Stomach (tissue), 9 donors: ENCODE data around the gene CCDC148. TPM values are rescaled to one million over a fixed set of nuclear protein-coding genes. Genes with fewer than 3 reads are reported as not detected.

ENCODE experiments used
- DNase-seq, 2 donors: peaks; one replicate each; pipeline versions ENCODE4 v3.0.0 to v3.0.0-alpha.2; 2013 to 2019
- H3K27ac ChIP-seq, 5 donors: fragments of 200-600 bp in 4 of 5; sonication (generic) in 4 of 5; one replicate each; pipeline ENCODE4 v1.5.1; 2013 to 2019; ENCODE audit warnings: mild to moderate bottlenecking in 1 of 5, moderate library complexity in 1 of 5
- H3K27me3 ChIP-seq, 3 donors: fragments of 200-600 bp; sonication (generic); one replicate each; pipeline ENCODE4 v1.5.1; 2017 to 2019; ENCODE audit warnings: mixed run types in 1 of 3
- H3K36me3 ChIP-seq, 4 donors: fragments of 200-600 bp; sonication (generic); 1 replicate in 3 of 4; 2 replicates in 1 of 4; pipeline ENCODE4 v1.5.1; 2016 to 2019
- H3K4me1 ChIP-seq, 4 donors: fragments of 200-600 bp; sonication (generic); one replicate each; pipeline ENCODE4 v1.5.1; 2016 to 2019
- H3K4me3 ChIP-seq, 4 donors: fragments of 200-600 bp; sonication (generic) in 3 of 4; one replicate each; pipeline ENCODE4 v1.5.1; 2016 to 2019; ENCODE audit warnings: mild to moderate bottlenecking in 1 of 4
- H3K9me3 ChIP-seq, 4 donors: fragments of 200-600 bp; sonication (generic); one replicate each; pipeline ENCODE4 v1.5.1; 2016 to 2019
- EP300 ChIP-seq: sonication (generic); formaldehyde crosslinking; IDR thresholded peaks from one replicate; pipeline ENCODE4 v1.6.1; 2017; ENCODE audit warnings: antibody characterized with exemption
- POLR2A ChIP-seq, 4 donors: fragments of 450-650 bp; IDR thresholded peaks; one replicate each; pipeline ENCODE4 v1.6.1; 2016; ENCODE audit warnings: antibody characterized with exemption in 4 of 4, control low read depth in 2 of 4, mild to moderate bottlenecking in 1 of 4, moderate library complexity in 1 of 4
- POLR2AphosphoS5 ChIP-seq, 3 donors: sonication (generic); formaldehyde crosslinking; IDR thresholded peaks; one replicate each; pipeline ENCODE4 v1.6.1; 2016; ENCODE audit warnings: antibody characterized with exemption in 3 of 3
- WGBS, 5 donors: extraction: QIAGEN DNeasy Blood & Tissue Kit in 3 of 5; methylation state at CpG; one replicate each; pipeline versions ENCODE4 v1.1.5 to v1.1.7; 2013 to 2018; 5-methylcytosine and 5-hydroxymethylcytosine counted together
- intact Hi-C: fragments of 100-400 bp; cut with DNase I; formaldehyde crosslinking; loops from one replicate; pipeline ENCODE4 v1.15.1; 2023; ENCODE audit warnings: low total_unique reads
- polyA plus RNA-seq, 3 donors: library from polyadenylated mRNA; stranded (reverse); fragments of 200-250 nt; gene quantifications; one replicate each; pipeline ENCODE4 v1.2.3, GENCODE V29; 2013
- total RNA-seq, 5 donors: library from RNA; depleted of rRNA; stranded (reverse); fragments of >200 nt; gene quantifications; one replicate each; pipeline versions ENCODE4 v1.1.0 to v1.2.3, GENCODE V29; 2014 to 2016
- TF ChIP-seq, protein P1 (sequence below), 7 experiments: fragments of 450-650 bp in 4 of 7; fragments of 200-600 bp in 3 of 7; sonication (generic) in 3 of 7; IDR thresholded peaks; one replicate each; pipeline ENCODE4 v1.5.1; 2016 to 2019; ENCODE audit warnings: antibody characterized with exemption in 7 of 7, control low read depth in 2 of 7, mild to moderate bottlenecking in 1 of 7
- donor health status: healthy with polysubstance abuse.
- donor health status: Bipolar disorder and iron deficiency.
- donor health status: healthy.

Gene CCDC148
- total and polyA plus RNA-seq, 8 donors = 0.25 to 1.3 (median 0.43) TPM; not detected in 5

DNA sequence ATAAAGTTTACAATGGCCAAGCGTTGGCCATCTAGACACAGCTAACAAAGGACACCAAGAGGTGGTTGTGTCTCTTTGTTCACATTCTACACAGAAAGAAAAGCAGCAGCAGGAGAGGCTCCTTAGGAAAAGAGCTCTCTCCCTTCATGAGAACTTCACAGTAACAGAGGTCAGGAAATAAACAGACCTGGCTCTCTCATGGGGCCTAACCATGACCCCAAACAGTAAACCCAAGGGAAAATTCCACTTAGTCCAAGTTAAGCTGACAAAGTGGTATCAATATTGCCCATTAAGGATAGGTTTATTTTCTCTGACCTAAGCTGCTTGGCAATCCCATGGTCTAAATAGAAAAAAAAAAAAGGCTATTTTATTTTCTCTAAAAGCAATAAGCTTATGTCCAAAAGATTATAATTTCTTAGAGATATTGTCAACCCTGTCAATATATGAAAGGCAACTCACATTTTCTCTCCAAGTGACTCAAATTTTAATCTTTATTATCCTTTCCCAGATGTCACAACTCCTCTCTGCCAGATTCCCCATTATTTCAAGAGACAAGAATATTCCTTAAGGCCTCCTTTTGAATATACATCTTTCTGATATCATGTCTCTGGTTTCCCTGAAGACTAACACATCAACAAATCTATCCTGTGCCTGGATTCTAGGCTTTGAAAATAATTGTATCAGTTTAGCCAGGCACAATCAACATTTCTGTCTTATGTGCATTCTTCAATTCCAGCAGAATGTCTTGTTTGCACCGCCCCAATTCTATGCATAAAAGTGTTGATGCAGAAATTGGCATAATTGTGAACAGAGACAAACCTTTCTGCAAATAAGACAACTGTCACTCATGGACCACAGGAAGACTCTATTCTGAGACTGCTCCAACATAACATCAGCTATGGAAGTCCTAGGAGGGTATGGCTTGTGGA, 263.8 kb downstream of the CCDC148 start:
- TF ChIP-seq EP300 (no peak), POLR2A (IDR thresholded peaks at IDR 0.05) (no peak), POLR2AphosphoS5 (IDR thresholded peaks at IDR 0.05) (no peak)
- TF ChIP-seq, protein P1, sequence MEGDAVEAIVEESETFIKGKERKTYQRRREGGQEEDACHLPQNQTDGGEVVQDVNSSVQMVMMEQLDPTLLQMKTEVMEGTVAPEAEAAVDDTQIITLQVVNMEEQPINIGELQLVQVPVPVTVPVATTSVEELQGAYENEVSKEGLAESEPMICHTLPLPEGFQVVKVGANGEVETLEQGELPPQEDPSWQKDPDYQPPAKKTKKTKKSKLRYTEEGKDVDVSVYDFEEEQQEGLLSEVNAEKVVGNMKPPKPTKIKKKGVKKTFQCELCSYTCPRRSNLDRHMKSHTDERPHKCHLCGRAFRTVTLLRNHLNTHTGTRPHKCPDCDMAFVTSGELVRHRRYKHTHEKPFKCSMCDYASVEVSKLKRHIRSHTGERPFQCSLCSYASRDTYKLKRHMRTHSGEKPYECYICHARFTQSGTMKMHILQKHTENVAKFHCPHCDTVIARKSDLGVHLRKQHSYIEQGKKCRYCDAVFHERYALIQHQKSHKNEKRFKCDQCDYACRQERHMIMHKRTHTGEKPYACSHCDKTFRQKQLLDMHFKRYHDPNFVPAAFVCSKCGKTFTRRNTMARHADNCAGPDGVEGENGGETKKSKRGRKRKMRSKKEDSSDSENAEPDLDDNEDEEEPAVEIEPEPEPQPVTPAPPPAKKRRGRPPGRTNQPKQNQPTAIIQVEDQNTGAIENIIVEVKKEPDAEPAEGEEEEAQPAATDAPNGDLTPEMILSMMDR (IDR thresholded peaks at IDR 0.05) = no peak

DNA sequence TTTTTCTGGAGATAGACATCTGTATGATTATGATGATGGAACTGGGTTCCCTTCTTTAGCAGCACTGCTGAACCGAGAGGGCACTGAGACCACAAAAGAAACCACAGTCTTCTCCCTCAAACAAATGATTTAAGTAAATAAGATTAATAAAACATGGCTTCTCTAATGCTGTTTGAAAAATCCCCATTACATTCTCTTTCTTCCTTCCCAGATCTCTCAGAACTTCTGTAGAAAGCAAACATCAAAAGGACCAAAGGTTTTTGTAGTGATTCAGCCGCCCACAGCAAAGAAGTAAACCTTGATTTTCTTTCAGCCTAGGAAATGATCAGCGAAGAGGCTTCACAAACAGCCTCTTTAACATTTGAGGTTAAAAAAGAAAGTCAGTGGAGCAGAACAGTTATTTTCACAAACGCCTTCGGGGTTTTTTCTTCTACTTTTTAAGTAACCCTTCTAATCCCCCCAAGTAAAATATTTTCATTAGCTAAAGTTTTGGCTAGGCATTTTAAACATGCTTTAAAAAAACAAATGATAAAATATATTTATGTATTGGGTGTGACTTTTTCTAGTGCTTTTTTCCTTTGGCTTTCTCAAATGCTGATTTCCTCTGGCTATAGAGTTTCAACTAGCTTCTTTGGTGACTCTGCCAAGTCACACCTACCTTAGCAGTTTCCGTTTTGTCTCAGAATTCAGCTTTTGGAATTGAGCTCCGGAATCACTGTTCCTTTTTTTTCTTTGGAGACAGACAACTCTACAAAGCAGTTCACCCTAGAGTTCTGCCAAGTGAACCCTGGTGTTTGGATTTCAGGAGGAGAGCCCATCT, 265.3 kb downstream of the CCDC148 start:
- Histone ChIP-seq H3K27ac (peak overlapping the region in 4 of 5 donors; percentile 10 to 80 (median 48)), H3K27me3 (no peaks in the 10 kb centered on the region), H3K9me3 (no peaks in the 10 kb centered on the region), H3K4me3 (peak overlapping the region in 1 of 4 donors; percentile 16), H3K4me1 (peaks cover 4 to 39% (median 22%) of the 10 kb centered on the region in 4 donors), H3K36me3 (no peaks in the 10 kb centered on the region)
- TF ChIP-seq EP300 (no peak), POLR2A (IDR thresholded peaks at IDR 0.05) (no peak), POLR2AphosphoS5 (IDR thresholded peaks at IDR 0.05) (no peak)
- TF ChIP-seq, protein P1 (IDR thresholded peaks at IDR 0.05) = no peak
- 4 to 21% (median 12%) methylated on average over 7 of the region's 7 CpGs for WGBS, 5 donors
- DNase-seq = peak in 1 of 2 donors; percentile 69
- intact Hi-C loops = no loop called here

More for the DNA sequence above, 263.8 kb downstream of the CCDC148 start:
- peak overlapping the region in 1 of 5 donors; percentile 80 for H3K27ac ChIP-seq
- no peaks in the 10 kb centered on the region for H3K9me3 ChIP-seq
- H3K27me3 ChIP-seq = no peaks in the 10 kb centered on the region
- no peak for DNase-seq
- no peaks in the 10 kb centered on the region for H3K36me3 ChIP-seq
- no peak overlapping the region for H3K4me3 ChIP-seq
- WGBS, 5 donors = 78 to 90% (median 88%) methylated on average over 2 of the region's 2 CpGs
- intact Hi-C loops = no loop called here
- peaks cover 4 to 46% (median 22%) of the 10 kb centered on the region in 4 donors for H3K4me1 ChIP-seq

DNA sequence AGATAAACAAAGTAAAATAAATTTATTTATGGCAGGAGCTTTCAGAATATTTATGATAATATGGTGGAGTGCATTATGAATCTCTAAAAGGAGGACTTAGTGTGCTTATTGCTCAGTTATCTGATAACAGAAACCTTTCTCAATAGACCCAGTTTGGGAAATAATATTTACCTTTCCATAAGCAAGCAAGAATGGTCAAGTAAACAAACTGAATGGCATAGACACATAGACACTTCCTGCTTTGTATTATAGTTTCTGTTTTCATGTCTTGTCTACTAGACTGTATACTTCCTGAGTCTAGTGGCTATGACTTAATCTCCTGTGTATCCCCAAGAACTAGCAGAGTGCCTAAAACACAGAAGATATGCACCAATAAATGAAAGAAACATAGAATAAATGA, 267.0 kb downstream of the CCDC148 start:
- peak overlapping the region in 1 of 5 donors; percentile 11 for H3K27ac ChIP-seq
- TF ChIP-seq, protein P1 (IDR thresholded peaks at IDR 0.05) = no peak
- peak in 1 of 3 donors; percentile 18 for TF ChIP-seq POLR2AphosphoS5 (IDR thresholded peaks at IDR 0.05)
- no peak overlapping the region for H3K4me3 ChIP-seq
- H3K4me1 ChIP-seq = peaks cover 4 to 57% (median 25%) of the 10 kb centered on the region in 4 donors
- H3K27me3 ChIP-seq = no peaks in the 10 kb centered on the region
- DNase-seq = no peak
- H3K36me3 ChIP-seq = no peaks in the 10 kb centered on the region
- intact Hi-C loops = no loop called here
- H3K9me3 ChIP-seq = no peaks in the 10 kb centered on the region

DNA sequence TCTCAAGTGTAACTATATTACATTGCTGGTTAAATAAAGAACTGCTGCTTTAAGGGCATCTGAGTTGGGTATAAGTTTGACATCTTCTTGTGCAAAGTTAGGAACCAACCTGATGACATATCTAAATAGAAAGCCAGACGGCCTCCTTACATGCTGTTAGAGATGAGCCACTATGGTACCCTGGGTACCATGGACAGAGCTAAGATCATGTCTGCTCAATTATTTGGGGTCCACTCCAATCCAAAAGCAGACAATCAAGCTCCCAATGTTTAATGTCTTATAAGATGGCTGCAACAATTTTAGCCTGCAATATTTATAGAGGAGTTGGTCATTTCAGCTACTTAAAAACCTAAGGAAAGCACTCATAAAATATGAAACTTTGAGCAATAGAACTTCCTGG, 268.6 kb downstream of the CCDC148 start:
- Histone ChIP-seq H3K9me3 (no peaks in the 10 kb centered on the region), H3K4me3 (no peak overlapping the region), H3K27ac (no peak overlapping the region), H3K27me3 (no peaks in the 10 kb centered on the region), H3K4me1 (peaks cover 4 to 59% (median 26%) of the 10 kb centered on the region in 4 donors), H3K36me3 (no peaks in the 10 kb centered on the region)
- 64 to 97% (median 93%) methylated on average over 1 of the region's 1 CpG for WGBS, 5 donors
- intact Hi-C loops = no loop called here
- TF ChIP-seq EP300 (no peak), POLR2A (IDR thresholded peaks at IDR 0.05) (no peak), POLR2AphosphoS5 (IDR thresholded peaks at IDR 0.05) (no peak)
- TF ChIP-seq, protein P1 (IDR thresholded peaks at IDR 0.05) = no peak
- DNase-seq = no peak
